Neural progenitor cell (in vitro differentiated cells): ENCODE data around the gene ERC2. TPM values are rescaled to one million over a fixed set of nuclear protein-coding genes. Genes with fewer than 3 reads are reported as not detected.

ENCODE experiments used
- DNase-seq: peaks from one replicate; pipeline ENCODE4 v3.0.0-alpha.2; 2016; ENCODE audit warnings: low spot score
- H2AFZ ChIP-seq: fragments of 200-600 bp; sonication (generic); replicated peaks from 2 replicates; pipeline ENCODE4 v1.6.1; 2016; ENCODE audit warnings: antibody characterized with exemption
- H3F3A ChIP-seq: fragments of 200-600 bp; sonication (generic); 2 replicates; pipeline ENCODE4 v1.6.1; 2016; ENCODE audit warnings: antibody characterized with exemption, low read depth
- H3K27ac ChIP-seq: fragments of 200-600 bp; sonication (generic); 2 replicates; pipeline ENCODE4 v1.5.1; 2016; ENCODE audit warnings: mild to moderate bottlenecking
- H3K27me3 ChIP-seq: fragments of 200-600 bp; sonication (generic); 2 replicates; pipeline ENCODE4 v1.6.1; 2016; ENCODE audit warnings: mild to moderate bottlenecking, moderate library complexity
- H3K36me3 ChIP-seq: fragments of 200-600 bp; sonication (generic); 2 replicates; pipeline ENCODE4 v1.5.1; 2016
- H3K4me1 ChIP-seq: fragments of 200-600 bp; sonication (generic); 2 replicates; pipeline ENCODE4 v1.6.1; 2016; ENCODE audit warnings: mixed run types
- H3K4me2 ChIP-seq: fragments of 200-600 bp; sonication (generic); 2 replicates; pipeline ENCODE4 v1.6.1; 2016
- H3K4me3 ChIP-seq: fragments of 200-600 bp; sonication (generic); 2 replicates; pipeline ENCODE4 v1.5.1; 2016
- H3K79me2 ChIP-seq: fragments of 200-600 bp; sonication (generic); 2 replicates; pipeline ENCODE4 v1.6.1; 2016; ENCODE audit warnings: low read depth
- H3K9ac ChIP-seq: fragments of 200-600 bp; sonication (generic); 2 replicates; pipeline ENCODE4 v1.6.1; 2016
- H3K9me3 ChIP-seq: fragments of 200-600 bp; sonication (generic); 2 replicates; pipeline ENCODE4 v1.5.1; 2016; ENCODE audit warnings: low read depth
- H4K20me1 ChIP-seq: fragments of 200-600 bp; sonication (generic); 2 replicates; pipeline ENCODE4 v1.6.1; 2016; ENCODE audit warnings: low read depth
- H3K27ac Mint-ChIP-seq: 3 replicates; pipeline ENCODE4 v1.8.0; 2021; ENCODE audit warnings: mixed read lengths
- H3K27me3 Mint-ChIP-seq: 2 replicates; pipeline ENCODE4 v1.8.0; 2022; ENCODE audit warnings: low read depth, mild to moderate bottlenecking, inconsistent platforms, moderate library complexity, mixed read lengths; ENCODE audit not compliant: insufficient read depth
- H3K36me3 Mint-ChIP-seq: 3 replicates; pipeline ENCODE4 v1.8.0; 2021; ENCODE audit warnings: mixed read lengths
- H3K4me1 Mint-ChIP-seq: 3 replicates; pipeline ENCODE4 v1.8.0; 2021; ENCODE audit warnings: mixed read lengths
- H3K4me3 Mint-ChIP-seq: 3 replicates; pipeline ENCODE4 v1.8.0; 2021; ENCODE audit warnings: mild to moderate bottlenecking, moderate library complexity, mixed read lengths
- H3K9me3 Mint-ChIP-seq: 3 replicates; pipeline ENCODE4 v1.8.0; 2020; ENCODE audit warnings: mixed read lengths
- CTCF ChIP-seq: fragments of 200-600 bp; sonication (generic); IDR thresholded peaks from 2 replicates; pipeline ENCODE4 v1.5.1; 2017; ENCODE audit warnings: antibody characterized with exemption, mild to moderate bottlenecking
- EZH2 ChIP-seq: fragments of 200-600 bp; sonication (generic); IDR thresholded peaks from 2 replicates; pipeline ENCODE4 v1.6.1; 2017; ENCODE audit warnings: antibody characterized with exemption, mild to moderate bottlenecking, moderate library complexity
- EZH2phosphoT487 ChIP-seq: fragments of 200-600 bp; sonication (generic); IDR thresholded peaks from 2 replicates; pipeline ENCODE4 v1.6.1; 2017; ENCODE audit warnings: antibody characterized with exemption
- total RNA-seq: library from RNA; depleted of rRNA; stranded (reverse); fragments of >200 nt; gene quantifications from 2 replicates; pipeline ENCODE4 v1.2.3, GENCODE V29; 2015; ENCODE audit warnings: low replicate concordance

ERC2 gene
- total RNA-seq, 1 donor from 2014 or later = 24.8 TPM

GRCh38 chr3:55661141-55661540 is 807.1 kb downstream of the ERC2 start:
- Histone ChIP-seq H2AFZ (no peak overlapping the region), H3F3A (no peaks in the 10 kb centered on the region), H4K20me1 (peaks cover 22% of the 10 kb centered on the region), H3K36me3 (no peaks in the 10 kb centered on the region), H3K9ac (no peak overlapping the region), H3K27me3 (peaks cover 28% of the 10 kb centered on the region), H3K4me1 (peaks cover 17% of the 10 kb centered on the region), H3K9me3 (no peaks in the 10 kb centered on the region), H3K4me2 (no peak overlapping the region), H3K27ac (no peak overlapping the region), H3K4me3 (no peak overlapping the region), H3K79me2 (no peaks in the 10 kb centered on the region)
- TF ChIP-seq EZH2phosphoT487 (no peak), CTCF (no peak), EZH2 (no peak)
- H3K4me3 Mint-ChIP-seq = no peak overlapping the region
- no peak overlapping the region for H3K27ac Mint-ChIP-seq
- no peaks in the 10 kb centered on the region for H3K9me3 Mint-ChIP-seq
- peaks cover 28% of the 10 kb centered on the region for H3K4me1 Mint-ChIP-seq
- H3K36me3 Mint-ChIP-seq = no peaks in the 10 kb centered on the region
- no peak for DNase-seq
- H3K27me3 Mint-ChIP-seq = no peaks in the 10 kb centered on the region

GRCh38 chr3:55660642-55661041 is 807.6 kb downstream of the ERC2 start:
- Histone ChIP-seq H3K9ac (no peak overlapping the region), H4K20me1 (peaks cover 22% of the 10 kb centered on the region), H3K4me3 (no peak overlapping the region), H3K4me1 (peaks cover 17% of the 10 kb centered on the region), H3K36me3 (no peaks in the 10 kb centered on the region), H3K4me2 (no peak overlapping the region), H3K79me2 (no peaks in the 10 kb centered on the region), H2AFZ (no peak overlapping the region), H3K27ac (no peak overlapping the region), H3K9me3 (no peaks in the 10 kb centered on the region), H3K27me3 (peaks cover 26% of the 10 kb centered on the region), H3F3A (no peaks in the 10 kb centered on the region)
- Mint-ChIP-seq H3K27me3 (no peaks in the 10 kb centered on the region), H3K36me3 (no peaks in the 10 kb centered on the region), H3K4me1 (peaks cover 27% of the 10 kb centered on the region), H3K27ac (no peak overlapping the region), H3K9me3 (no peaks in the 10 kb centered on the region), H3K4me3 (no peak overlapping the region)
- TF ChIP-seq CTCF = no peak
- no peak for TF ChIP-seq EZH2
- TF ChIP-seq EZH2phosphoT487 = no peak
- DNase-seq = no peak

GRCh38 chr3:55659701-55660100 is 808.6 kb downstream of the ERC2 start:
- Mint-ChIP-seq H3K36me3 (no peaks in the 10 kb centered on the region), H3K9me3 (no peaks in the 10 kb centered on the region), H3K4me1 (peaks cover 18% of the 10 kb centered on the region), H3K27me3 (no peaks in the 10 kb centered on the region), H3K4me3 (no peak overlapping the region), H3K27ac (no peak overlapping the region)
- DNase-seq = no peak
- Histone ChIP-seq H3K4me3 (no peak overlapping the region), H3K4me1 (peaks cover 14% of the 10 kb centered on the region), H3K9ac (no peak overlapping the region), H3F3A (no peaks in the 10 kb centered on the region), H3K27ac (no peak overlapping the region), H4K20me1 (peaks cover 15% of the 10 kb centered on the region), H3K36me3 (no peaks in the 10 kb centered on the region), H3K79me2 (no peaks in the 10 kb centered on the region), H3K27me3 (peaks cover 16% of the 10 kb centered on the region), H3K4me2 (no peak overlapping the region), H3K9me3 (no peaks in the 10 kb centered on the region), H2AFZ (no peak overlapping the region)
- no peak for TF ChIP-seq EZH2phosphoT487
- TF ChIP-seq EZH2 = no peak
- TF ChIP-seq CTCF = no peak
